ENCODE results near the gene PRG2.

DNA sequence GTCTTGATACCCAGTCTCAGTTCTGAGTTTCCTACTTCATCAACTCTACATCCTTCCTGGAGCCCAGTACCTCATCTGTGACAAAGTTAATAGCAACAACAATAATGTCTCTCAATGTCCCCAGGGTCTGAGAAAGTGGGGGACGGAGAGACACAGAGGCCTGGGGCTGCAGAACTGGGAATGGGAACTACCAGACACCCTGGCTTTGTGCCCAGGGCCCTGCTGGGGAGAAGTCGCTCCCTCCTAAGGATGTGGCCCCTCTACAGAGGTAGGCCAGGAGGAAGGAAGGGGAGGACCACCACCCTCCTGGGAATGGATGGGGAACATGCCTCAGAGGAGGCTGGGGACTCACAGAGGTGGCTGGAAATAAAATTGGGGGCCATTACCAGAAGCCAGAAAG, 15.0 kb downstream of the PRG2 start:
- TF ChIP-seq, protein P1, sequence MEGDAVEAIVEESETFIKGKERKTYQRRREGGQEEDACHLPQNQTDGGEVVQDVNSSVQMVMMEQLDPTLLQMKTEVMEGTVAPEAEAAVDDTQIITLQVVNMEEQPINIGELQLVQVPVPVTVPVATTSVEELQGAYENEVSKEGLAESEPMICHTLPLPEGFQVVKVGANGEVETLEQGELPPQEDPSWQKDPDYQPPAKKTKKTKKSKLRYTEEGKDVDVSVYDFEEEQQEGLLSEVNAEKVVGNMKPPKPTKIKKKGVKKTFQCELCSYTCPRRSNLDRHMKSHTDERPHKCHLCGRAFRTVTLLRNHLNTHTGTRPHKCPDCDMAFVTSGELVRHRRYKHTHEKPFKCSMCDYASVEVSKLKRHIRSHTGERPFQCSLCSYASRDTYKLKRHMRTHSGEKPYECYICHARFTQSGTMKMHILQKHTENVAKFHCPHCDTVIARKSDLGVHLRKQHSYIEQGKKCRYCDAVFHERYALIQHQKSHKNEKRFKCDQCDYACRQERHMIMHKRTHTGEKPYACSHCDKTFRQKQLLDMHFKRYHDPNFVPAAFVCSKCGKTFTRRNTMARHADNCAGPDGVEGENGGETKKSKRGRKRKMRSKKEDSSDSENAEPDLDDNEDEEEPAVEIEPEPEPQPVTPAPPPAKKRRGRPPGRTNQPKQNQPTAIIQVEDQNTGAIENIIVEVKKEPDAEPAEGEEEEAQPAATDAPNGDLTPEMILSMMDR (conservative IDR thresholded peaks at IDR 0.05; ENCODE audit: low read depth, low read length): no peak
- TF ChIP-seq EZH2 (IDR thresholded peaks at IDR 0.05; ENCODE audit: low read length, unreplicated experiment): no peak
